GM12892 (cell line): ENCODE measurements around the gene NELL2.

ENCODE experiments used
- POLR2A ChIP-seq: IDR thresholded peaks from 2 replicates; pipeline ENCODE4 v1.6.1; 2011; ENCODE audit warnings: low read depth, low read length, control low read depth
- POLR2AphosphoS5 ChIP-seq: IDR thresholded peaks from 2 replicates; pipeline ENCODE4 v1.6.1; 2011; ENCODE audit warnings: low read depth, low read length, control low read depth
- TAF1 ChIP-seq: IDR thresholded peaks from 2 replicates; pipeline ENCODE4 v1.6.1; 2011; ENCODE audit warnings: low read depth, mild to moderate bottlenecking, control low read depth, low read length, borderline replicate concordance

GRCh38 chr12:44915958-44916357 lies 39.8 kb upstream of the NELL2 start:
- TF ChIP-seq POLR2A (no peak), POLR2AphosphoS5 (no peak), TAF1 (no peak)
